Endothelial cell of umbilical vein (primary cell): Measurements from ENCODE around the gene TIAM1. TPM values are rescaled to one million over a fixed set of nuclear protein-coding genes. Genes with fewer than 3 reads are reported as not detected.

ENCODE experiments used
- BruUV-seq: library from RNA; stranded (reverse); fragments of 400-500 nt; replicated peaks from 2 replicates; lab custom pipeline; 2021; lab: Mats Ljungman, UMichigan
- CTCF ChIA-PET: fragments of 300-600, 350-600 bp; sonication (Branson Sonifier 250); formaldehyde crosslinking; loops from one replicate; lab custom pipeline; 2021; ENCODE audit warnings: antibody characterized with exemption, inconsistent platforms; lab: Charles Lee
- POLR2A ChIA-PET: fragments of 300-600, 350-600 bp; sonication (Branson Sonifier 250); formaldehyde crosslinking; loops from one replicate; lab custom pipeline; 2021; ENCODE audit warnings: antibody characterized with exemption, inconsistent platforms; lab: Charles Lee
- DNase-seq: peaks from one replicate; pipeline ENCODE4 v3.0.0-alpha.2; 2011; ENCODE audit warnings: low read depth, low spot score
- FAIRE-seq: peaks from 2 replicates; lab custom pipeline; 2011; peaks lifted over from hg19 to GRCh38; lab: Jason Lieb, UNC
- H2AFZ ChIP-seq: 2 replicates; pipeline ENCODE4 v1.6.0; 2012; ENCODE audit warnings: low read depth, low read length, control low read depth, inconsistent platforms
- H3K27ac ChIP-seq: 2 replicates; pipeline ENCODE4 v1.5.1; 2011; ENCODE audit warnings: low read depth, mild to moderate bottlenecking, control low read depth, low read length, moderate library complexity; ENCODE audit not compliant: insufficient read depth
- H3K27me3 ChIP-seq, 2 experiments: 2 replicates each; pipeline versions ENCODE4 v1.6.0 to v1.6.1; 2011; ENCODE audit warnings: low read length in 2 of 2, mixed read lengths in 1 of 2; ENCODE audit not compliant: control insufficient read depth in 2 of 2, insufficient read depth in 2 of 2
- H3K36me3 ChIP-seq, 2 experiments: 2 replicates in 1 of 2; 3 replicates in 1 of 2; pipeline ENCODE4 v1.5.1; 2011; ENCODE audit warnings: low read length in 2 of 2, mild to moderate bottlenecking in 1 of 2, moderate library complexity in 1 of 2; ENCODE audit not compliant: control insufficient read depth in 2 of 2, insufficient read depth in 2 of 2; ENCODE audit errors: extremely low read depth in 1 of 2
- H3K4me1 ChIP-seq: 3 replicates; pipeline ENCODE4 v1.5.1; 2011; ENCODE audit warnings: mild to moderate bottlenecking, low read length; ENCODE audit not compliant: control insufficient read depth, insufficient read depth; ENCODE audit errors: extremely low read depth
- H3K4me2 ChIP-seq: 2 replicates; pipeline ENCODE4 v1.6.1; 2011; ENCODE audit warnings: low read length, control low read depth, mixed read lengths; ENCODE audit not compliant: insufficient read depth
- H3K4me3 ChIP-seq, 3 experiments: fragments of 200-600 bp in 1 of 3; sonication (generic), shearing (Covaris generic) in 1 of 3; replicated peaks in 1 of 3; 2 replicates each; pipeline ENCODE4 v1.5.1; 2011 to 2016; ENCODE audit warnings: control low read depth in 3 of 3, low read length in 3 of 3, mild to moderate bottlenecking in 2 of 3, inconsistent platforms in 1 of 3, low read depth in 1 of 3, moderate library complexity in 1 of 3; ENCODE audit not compliant: insufficient read depth in 1 of 3
- H3K79me2 ChIP-seq: 2 replicates; pipeline ENCODE4 v1.6.0; 2012; ENCODE audit warnings: low read length, inconsistent platforms; ENCODE audit not compliant: control insufficient read depth, insufficient read depth
- H3K9ac ChIP-seq: replicated peaks from 2 replicates; pipeline ENCODE3; 2011; ENCODE audit warnings: low read length, control low read depth; ENCODE audit not compliant: insufficient read depth; ENCODE audit errors: extremely low read depth
- H3K9me1 ChIP-seq: replicated peaks from 3 replicates; pipeline ENCODE4 v1.6.0; 2011; ENCODE audit warnings: mild to moderate bottlenecking, low read length; ENCODE audit not compliant: control insufficient read depth, insufficient read depth; ENCODE audit errors: extremely low read depth
- H3K9me3 ChIP-seq: replicated peaks from 2 replicates; pipeline ENCODE4 v1.5.1; 2012; ENCODE audit warnings: low read length, inconsistent platforms; ENCODE audit not compliant: control insufficient read depth, insufficient read depth
- H4K20me1 ChIP-seq: replicated peaks from 2 replicates; pipeline ENCODE3; 2011; ENCODE audit warnings: mild to moderate bottlenecking, low read length; ENCODE audit not compliant: control insufficient read depth, insufficient read depth; ENCODE audit errors: extremely low read depth
- EZH2 ChIP-seq: IDR thresholded peaks from 2 replicates; pipeline ENCODE4 v1.6.1; 2012; ENCODE audit warnings: borderline replicate concordance, low read depth, mild to moderate bottlenecking, moderate library complexity, low read length, inconsistent platforms; ENCODE audit not compliant: severe bottlenecking
- FOS ChIP-seq: IDR thresholded peaks from 2 replicates; pipeline ENCODE4 v1.6.1; 2011; ENCODE audit warnings: mild to moderate bottlenecking, low read length, moderate library complexity, borderline replicate concordance; ENCODE audit not compliant: insufficient read depth
- JUN ChIP-seq: IDR thresholded peaks from 2 replicates; pipeline ENCODE4 v1.6.1; 2011; ENCODE audit warnings: borderline replicate concordance, low read depth; ENCODE audit not compliant: insufficient read length, insufficient read depth
- MYC ChIP-seq: IDR thresholded peaks from one replicate; pipeline ENCODE4 v1.6.1; 2011; ENCODE audit warnings: mild to moderate bottlenecking, low read depth, low read length
- POLR2AphosphoS5 ChIP-seq: IDR thresholded peaks from 2 replicates; pipeline ENCODE4 v1.6.1; 2012; ENCODE audit warnings: low read depth, mild to moderate bottlenecking, control low read depth, low read length, moderate library complexity; ENCODE audit not compliant: insufficient read depth
- dilution Hi-C: fragments of 300-500 bp; cut with MboI; formaldehyde crosslinking; loops from one replicate; pipeline ENCODE4 v1.15.0; 2019; ENCODE audit warnings: low sequenced_read_pairs; ENCODE audit not compliant: extremely low pct_ligation_motif_present
- intact Hi-C: fragments of 100-400 bp; cut with micrococcal nuclease; formaldehyde crosslinking; loops from one replicate; pipeline ENCODE4 v1.10.0; 2022
- polyA plus RNA-seq, 4 experiments: library from polyadenylated mRNA; depleted of rRNA in 3 of 4; stranded (reverse) in 3 of 4; unstranded in 1 of 4; fragments of >200 nt; gene quantifications; 2 replicates each; pipeline versions ENCODE4 v1.2.1 to v1.2.3, GENCODE V29; 2011 to 2012; ENCODE audit warnings: missing spikeins in 1 of 4
- total RNA-seq: library from RNA; stranded (reverse); gene quantifications from 2 replicates; pipeline ENCODE4 v1.2.3, GENCODE V29; 2021
- TF ChIP-seq, protein P1 (sequence below), 2 donors: IDR thresholded peaks; 1 replicate in 1 of 2; 2 replicates in 1 of 2; pipeline ENCODE4 v1.5.1; 2011; ENCODE audit warnings: low read length in 2 of 2, mild to moderate bottlenecking in 2 of 2, moderate library complexity in 2 of 2, control low read depth in 1 of 2, inconsistent platforms in 1 of 2, low read depth in 1 of 2; ENCODE audit not compliant: insufficient read depth in 1 of 2; ENCODE audit errors: extremely low read depth in 1 of 2

TIAM1 gene
- total and polyA plus RNA-seq, 2 donors (not counting 3 experiments of a cell fraction or from before 2014, with no cell fraction given): 0.21 to 0.86 TPM

DNA sequence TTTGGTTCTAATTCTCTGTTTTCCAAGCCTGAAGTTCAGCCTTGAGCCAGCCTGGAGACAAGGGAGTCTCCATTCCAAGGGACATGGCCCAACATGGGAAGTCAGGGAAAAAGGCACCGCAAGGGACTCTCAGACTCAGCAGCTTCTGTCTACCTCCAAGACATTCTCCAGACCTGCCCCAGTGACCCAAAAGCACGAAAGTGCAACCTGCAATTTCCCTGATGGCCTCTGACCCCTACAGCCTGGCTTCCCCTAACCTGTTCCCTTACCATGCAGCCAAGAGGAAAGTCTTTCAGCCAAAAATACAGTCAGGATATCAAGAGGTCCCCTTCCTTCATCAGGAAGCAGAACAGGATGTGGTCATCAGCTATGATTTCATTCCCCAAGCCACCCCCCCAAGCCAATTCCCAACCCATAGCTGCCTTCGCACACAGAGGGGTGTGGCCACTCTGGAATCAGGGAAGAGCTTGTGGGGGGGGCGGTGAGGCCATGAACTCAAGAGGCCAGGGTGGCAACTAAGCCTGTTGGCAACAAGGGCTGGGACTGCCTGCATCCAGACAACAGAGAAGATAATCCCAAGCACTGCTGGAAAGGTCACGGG lies 59.2 kb downstream of the TIAM1 start:
- TF ChIP-seq, protein P1, sequence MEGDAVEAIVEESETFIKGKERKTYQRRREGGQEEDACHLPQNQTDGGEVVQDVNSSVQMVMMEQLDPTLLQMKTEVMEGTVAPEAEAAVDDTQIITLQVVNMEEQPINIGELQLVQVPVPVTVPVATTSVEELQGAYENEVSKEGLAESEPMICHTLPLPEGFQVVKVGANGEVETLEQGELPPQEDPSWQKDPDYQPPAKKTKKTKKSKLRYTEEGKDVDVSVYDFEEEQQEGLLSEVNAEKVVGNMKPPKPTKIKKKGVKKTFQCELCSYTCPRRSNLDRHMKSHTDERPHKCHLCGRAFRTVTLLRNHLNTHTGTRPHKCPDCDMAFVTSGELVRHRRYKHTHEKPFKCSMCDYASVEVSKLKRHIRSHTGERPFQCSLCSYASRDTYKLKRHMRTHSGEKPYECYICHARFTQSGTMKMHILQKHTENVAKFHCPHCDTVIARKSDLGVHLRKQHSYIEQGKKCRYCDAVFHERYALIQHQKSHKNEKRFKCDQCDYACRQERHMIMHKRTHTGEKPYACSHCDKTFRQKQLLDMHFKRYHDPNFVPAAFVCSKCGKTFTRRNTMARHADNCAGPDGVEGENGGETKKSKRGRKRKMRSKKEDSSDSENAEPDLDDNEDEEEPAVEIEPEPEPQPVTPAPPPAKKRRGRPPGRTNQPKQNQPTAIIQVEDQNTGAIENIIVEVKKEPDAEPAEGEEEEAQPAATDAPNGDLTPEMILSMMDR (IDR thresholded peaks at IDR 0.05; ENCODE audit: extremely low read depth in 1 of 2, insufficient read depth in 1 of 2, low read depth in 1 of 2, low read length in 2 of 2): no peak
- TF ChIP-seq EZH2 (no peak), POLR2AphosphoS5 (no peak)
- ChIA-PET POLR2A (no interaction called here), CTCF (no interaction called here)
- H2AFZ ChIP-seq: no peak overlapping the region
- H3K4me3 ChIP-seq: no peak overlapping the region
- BruUV-seq: no TSS peak
- no peaks in the 10 kb centered on the region for H3K9me1 ChIP-seq
- H3K27me3 ChIP-seq: no peaks in the 10 kb centered on the region
- intact Hi-C loops: no loop called here
- H3K4me2 ChIP-seq: no peak overlapping the region
- H3K36me3 ChIP-seq: no peaks in the 10 kb centered on the region
- DNase-seq: no peak
- H3K79me2 ChIP-seq: no peaks in the 10 kb centered on the region
- H3K9me3 ChIP-seq: no peaks in the 10 kb centered on the region
- H4K20me1 ChIP-seq: no peaks in the 10 kb centered on the region
- FAIRE-seq: no peak
- no peak overlapping the region for H3K9ac ChIP-seq
- no peak overlapping the region for H3K27ac ChIP-seq
- dilution Hi-C loops: no loop called here
- H3K4me1 ChIP-seq: no peaks in the 10 kb centered on the region

GRCh38 chr21:31283025-31283424 lies 61.0 kb downstream of the TIAM1 start:
- Histone ChIP-seq H3K9me3 (no peaks in the 10 kb centered on the region), H3K9ac (no peak overlapping the region), H3K27ac (no peak overlapping the region), H3K79me2 (no peaks in the 10 kb centered on the region), H2AFZ (no peak overlapping the region), H3K4me3 (no peak overlapping the region), H3K4me1 (no peaks in the 10 kb centered on the region), H3K9me1 (no peaks in the 10 kb centered on the region), H3K36me3 (no peaks in the 10 kb centered on the region), H3K27me3 (no peaks in the 10 kb centered on the region), H4K20me1 (no peaks in the 10 kb centered on the region), H3K4me2 (no peak overlapping the region)
- ChIA-PET CTCF (no interaction called here), POLR2A (no interaction called here)
- dilution Hi-C loops (no loop called here), intact Hi-C loops (no loop called here)
- no peak for FAIRE-seq
- DNase-seq: no peak
- no peak for TF ChIP-seq EZH2
- TF ChIP-seq POLR2AphosphoS5: no peak
- no peak for TF ChIP-seq FOS
- TF ChIP-seq JUN: no peak
- TF ChIP-seq MYC: no peak
- BruUV-seq: no TSS peak
